Esophagus muscularis mucosa (tissue), 4 donors: ENCODE measurements around the gene VEGFC. TPM values are rescaled to one million over a fixed set of nuclear protein-coding genes. Genes with fewer than 3 reads are reported as not detected.

Source experiments
- DNase-seq: peaks from one replicate; pipeline ENCODE4 v3.0.0-alpha.2; 2017; ENCODE audit errors: extremely low spot score
- H3K27ac ChIP-seq, 4 donors: fragments of 200-600 bp; sonication (generic); replicated peaks in 1 of 4; 1 replicate in 3 of 4; 2 replicates in 1 of 4; pipeline ENCODE4 v1.5.1; 2016 to 2019; ENCODE audit warnings: mild to moderate bottlenecking in 1 of 4
- H3K27me3 ChIP-seq, 4 donors: fragments of 200-600 bp; sonication (generic); one replicate each; pipeline versions ENCODE4 v1.5.1 to v1.6.0; 2016 to 2019
- H3K36me3 ChIP-seq, 4 donors: fragments of 200-600 bp; sonication (generic); one replicate each; pipeline ENCODE4 v1.5.1; 2016 to 2019
- H3K4me1 ChIP-seq, 4 donors: fragments of 200-600 bp; sonication (generic); one replicate each; pipeline ENCODE4 v1.5.1; 2016 to 2019
- H3K4me3 ChIP-seq, 4 donors: fragments of 200-600 bp; sonication (generic); 1 replicate in 2 of 4; 2 replicates in 2 of 4; pipeline ENCODE4 v1.5.1; 2016 to 2019; ENCODE audit warnings: mild to moderate bottlenecking in 4 of 4, moderate library complexity in 1 of 4
- H3K9me3 ChIP-seq, 4 donors: fragments of 200-600 bp; sonication (generic); 1 replicate in 3 of 4; 2 replicates in 1 of 4; pipeline ENCODE4 v1.5.1; 2016 to 2019
- CTCF ChIP-seq, 3 experiments: fragments of 200-600 bp in 2 of 3; fragments of 450-650 bp in 1 of 3; sonication (generic) in 2 of 3; IDR thresholded peaks; one replicate each; pipeline ENCODE4 v1.5.1; 2017 to 2019; ENCODE audit warnings: antibody characterized with exemption in 3 of 3, mild to moderate bottlenecking in 2 of 3, moderate library complexity in 1 of 3
- EP300 ChIP-seq: sonication (generic); formaldehyde crosslinking; IDR thresholded peaks from one replicate; pipeline ENCODE4 v1.6.1; 2017; ENCODE audit warnings: antibody characterized with exemption
- POLR2A ChIP-seq: fragments of 450-650 bp; IDR thresholded peaks from one replicate; pipeline ENCODE4 v1.6.1; 2017; ENCODE audit warnings: antibody characterized with exemption, moderate library complexity, mild to moderate bottlenecking, low read depth
- POLR2AphosphoS5 ChIP-seq, 2 donors: sonication (generic); formaldehyde crosslinking; IDR thresholded peaks; one replicate each; pipeline ENCODE4 v1.6.1; 2017; ENCODE audit warnings: antibody characterized with exemption in 2 of 2
- WGBS: methylation state at CpG from one replicate; pipeline ENCODE4 v1.1.5; 2018; 5-methylcytosine and 5-hydroxymethylcytosine counted together
- intact Hi-C: fragments of 100-400 bp; cut with DNase I; formaldehyde crosslinking; loops from one replicate; pipeline ENCODE4 v1.15.1; 2023
- total RNA-seq, 4 donors: library from RNA; depleted of rRNA; stranded (reverse); fragments of >200 nt; gene quantifications; one replicate each; pipeline versions ENCODE4 v1.1.0 to v1.2.1, GENCODE V29; 2016

VEGFC gene
- total RNA-seq, 4 donors from 2014 or later = 4.2 to 10.3 (median 6.9) TPM

DNA sequence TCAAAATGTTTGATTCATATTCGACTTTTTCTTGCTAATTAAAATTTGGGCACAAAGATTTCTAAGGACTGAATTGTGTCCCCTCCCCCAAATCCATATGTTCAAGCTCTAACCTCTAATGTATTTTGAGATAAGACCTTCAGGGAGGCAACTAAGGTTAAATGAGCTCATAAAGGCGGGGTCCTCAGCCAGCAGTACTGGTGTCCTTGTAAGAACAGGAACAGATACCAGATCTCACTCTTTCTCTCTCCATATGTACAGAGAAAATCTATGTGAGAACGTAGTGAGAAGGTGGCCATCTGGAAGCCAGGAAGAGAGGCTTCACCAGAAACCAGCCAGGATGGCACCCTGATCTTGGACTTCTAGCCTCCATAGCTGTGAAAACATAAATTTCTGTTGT, 116.9 kb downstream of the VEGFC start:
- intact Hi-C loops = no loop called here
- TF ChIP-seq CTCF (IDR thresholded peaks at IDR 0.05) = no peak
- Histone ChIP-seq H3K4me1 (peaks cover 12 to 29% (median 26%) of the 10 kb centered on the region in 4 donors), H3K36me3 (no peaks in the 10 kb centered on the region), H3K27me3 (no peaks in the 10 kb centered on the region), H3K27ac (no peak overlapping the region), H3K4me3 (no peak overlapping the region), H3K9me3 (no peaks in the 10 kb centered on the region)
- WGBS = 83% methylated on average over 3 of the region's 3 CpGs
- no peak for DNase-seq

- H3K27me3 ChIP-seq = no peaks in the 10 kb centered on the region
- H3K27ac ChIP-seq = no peak overlapping the region
- intact Hi-C loops = no loop called here
- H3K4me3 ChIP-seq = no peak overlapping the region
- TF ChIP-seq POLR2AphosphoS5 (IDR thresholded peaks at IDR 0.05) (no peak), POLR2A (no peak), EP300 (no peak), CTCF (IDR thresholded peaks at IDR 0.05) (no peak)
- H3K4me1 ChIP-seq = peaks cover 0 to 2% (median under 1%) of the 10 kb centered on the region in 4 donors
- DNase-seq = no peak
- WGBS = 86% methylated on average over 9 of the region's 9 CpGs
- no peaks in the 10 kb centered on the region for H3K36me3 ChIP-seq
- H3K9me3 ChIP-seq = no peaks in the 10 kb centered on the region
Measured at GRCh38 chr4:176671532-176671931, 121.2 kb downstream of the VEGFC start.

- intact Hi-C loops = no loop called here
- Histone ChIP-seq H3K4me1 (no peaks in the 10 kb centered on the region), H3K27me3 (no peaks in the 10 kb centered on the region), H3K9me3 (no peaks in the 10 kb centered on the region), H3K27ac (no peak overlapping the region), H3K36me3 (no peaks in the 10 kb centered on the region), H3K4me3 (no peak overlapping the region)
- no peak for TF ChIP-seq CTCF (IDR thresholded peaks at IDR 0.05)
- no peak for TF ChIP-seq EP300
- TF ChIP-seq POLR2A = no peak
- TF ChIP-seq POLR2AphosphoS5 (IDR thresholded peaks at IDR 0.05) = no peak
- DNase-seq = no peak
- 18% methylated on average over 1 of the region's 2 CpGs for WGBS
Measured at GRCh38 chr4:176668324-176668723, 124.4 kb downstream of the VEGFC start.

- Histone ChIP-seq H3K4me3 (no peak overlapping the region), H3K27ac (no peak overlapping the region), H3K27me3 (no peaks in the 10 kb centered on the region), H3K36me3 (no peaks in the 10 kb centered on the region), H3K4me1 (no peaks in the 10 kb centered on the region), H3K9me3 (no peaks in the 10 kb centered on the region)
- TF ChIP-seq POLR2AphosphoS5 (IDR thresholded peaks at IDR 0.05) = no peak
- no peak for TF ChIP-seq POLR2A
- TF ChIP-seq CTCF (IDR thresholded peaks at IDR 0.05) = no peak
- no peak for TF ChIP-seq EP300
- DNase-seq = no peak
- intact Hi-C loops = no loop called here
- 67% methylated on average over 4 of the region's 4 CpGs for WGBS
Measured at GRCh38 chr4:176664964-176665363, 127.8 kb downstream of the VEGFC start.

DNA sequence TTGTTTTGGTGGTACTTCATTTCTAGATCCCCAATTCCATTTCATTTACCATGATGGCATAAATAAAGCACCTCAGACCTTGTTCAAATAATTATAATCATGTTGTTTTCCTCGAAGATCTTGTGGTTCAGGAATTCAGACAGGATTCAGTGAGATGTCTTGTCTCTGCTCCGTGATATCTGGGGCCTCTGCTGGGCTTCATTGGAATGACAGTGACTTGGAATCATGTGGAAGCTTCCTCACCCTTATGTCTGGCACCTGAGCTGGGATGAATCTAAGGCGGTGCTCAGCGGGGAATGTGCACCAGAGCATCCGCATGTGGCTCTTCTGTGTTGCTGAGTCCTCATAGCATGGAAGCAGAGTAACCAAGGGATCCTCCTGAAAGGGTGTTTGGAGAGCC, 132.2 kb downstream of the VEGFC start:
- no peak for TF ChIP-seq CTCF (IDR thresholded peaks at IDR 0.05)
- TF ChIP-seq POLR2A = no peak
- TF ChIP-seq EP300 = no peak
- no peak for TF ChIP-seq POLR2AphosphoS5 (IDR thresholded peaks at IDR 0.05)
- Histone ChIP-seq H3K36me3 (no peaks in the 10 kb centered on the region), H3K27ac (no peak overlapping the region), H3K4me3 (no peak overlapping the region), H3K27me3 (no peaks in the 10 kb centered on the region), H3K4me1 (no peaks in the 10 kb centered on the region), H3K9me3 (no peaks in the 10 kb centered on the region)
- no peak for DNase-seq
- WGBS = 89% methylated on average over 5 of the region's 5 CpGs
- intact Hi-C loops = no loop called here
